HG02763 (cell line): ENCODE measurements around the gene MS4A4A.

Experiments
- ATAC-seq: cut with Tn5 transposase; IDR thresholded peaks from one replicate; pipeline ENCODE4 v1.9.1; 2021; ENCODE audit warnings: mild to moderate bottlenecking, moderate library complexity; ENCODE audit not compliant: unreplicated experiment

Gene MS4A4A

GRCh38 chr11:60347084-60347797 is 66.8 kb downstream of the MS4A4A start:
- ATAC-seq: no peak

DNA sequence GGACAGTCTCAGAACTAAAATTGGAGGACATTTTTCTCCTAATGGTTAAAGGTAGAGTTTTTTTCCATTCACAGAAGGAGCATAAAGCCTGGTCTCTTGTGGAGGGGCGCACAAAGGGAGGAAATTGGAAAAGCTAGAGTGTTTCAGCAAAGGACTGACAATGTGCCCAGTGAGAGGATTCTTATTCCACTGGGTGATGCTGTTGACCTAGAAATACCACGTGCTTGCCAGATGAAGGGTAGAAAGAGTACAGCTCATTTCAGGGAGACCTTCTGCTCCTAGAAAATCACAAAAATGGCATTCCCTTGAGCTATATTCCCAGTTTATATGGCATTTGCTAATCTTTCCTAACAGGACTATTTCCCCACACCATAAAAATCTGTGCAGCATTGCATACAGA is 67.7 kb downstream of the MS4A4A start:
- ATAC-seq: no peak

DNA sequence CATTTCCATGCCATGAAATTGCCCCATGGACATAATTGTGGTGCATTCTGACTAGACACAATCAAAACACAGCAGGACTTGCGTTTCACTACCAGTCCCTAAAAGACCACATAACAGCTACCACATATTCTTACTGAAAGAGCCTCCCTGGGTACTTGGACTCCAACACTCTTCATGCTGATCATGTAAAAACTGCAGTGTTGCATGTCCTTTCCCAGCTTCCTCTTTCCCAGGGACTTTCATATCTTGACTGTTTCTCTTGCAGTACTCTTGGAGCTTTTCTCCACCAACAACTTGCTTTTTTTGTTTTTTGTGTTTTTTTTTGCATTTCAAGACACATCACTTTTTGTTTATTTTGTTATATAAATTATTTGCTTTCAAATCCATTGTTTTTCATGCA is 69.5 kb downstream of the MS4A4A start:
- no peak for ATAC-seq

GRCh38 chr11:60357771-60358170 is 77.3 kb downstream of the MS4A4A start:
- ATAC-seq: no peak
